ENCODE data around the gene MBD3L2B. TPM values are rescaled to one million over a fixed set of nuclear protein-coding genes. Genes with fewer than 3 reads are reported as not detected.

The MBD3L2B gene
- total and polyA plus RNA-seq, 9 of the 15 experiments (the other 6 are each of a cell fraction or from before 2014, with no cell fraction given) = not detected

- no peak for TF ChIP-seq MCM3 (IDR thresholded peaks at IDR 0.05)
- no peak for TF ChIP-seq CEBPG (CRISPR knock-in tag; IDR thresholded peaks at IDR 0.05)
- no peak for TF ChIP-seq CEBPG (tag; conservative IDR thresholded peaks at IDR 0.05 in 1 of 2, IDR thresholded peaks at IDR 0.05 in 1 of 2)
- TF ChIP-seq ZNF740 (CRISPR knock-in tag; IDR thresholded peaks at IDR 0.05) = no peak
- TF ChIP-seq ZNF740 (tag; IDR thresholded peaks at IDR 0.05) = no peak
- no peak for TF ChIP-seq RFX1 (IDR thresholded peaks at IDR 0.05)
- TF ChIP-seq PHF21A (IDR thresholded peaks at IDR 0.05; ENCODE audit: borderline replicate concordance, low read depth) = no peak
- TF ChIP-seq ESRRB (CRISPR knock-in tag; IDR thresholded peaks at IDR 0.05; ENCODE audit: borderline replicate concordance) = no peak
- TF ChIP-seq ZFP30 (CRISPR knock-in tag; IDR thresholded peaks at IDR 0.05; ENCODE audit: borderline replicate concordance) = no peak
- no peak for TF ChIP-seq KHSRP (IDR thresholded peaks at IDR 0.05)
- TF ChIP-seq POLR2G (IDR thresholded peaks at IDR 0.05; ENCODE audit: low read depth, low read length) = peak; percentile 92
- no peak for TF ChIP-seq ZNF197 (CRISPR knock-in tag; IDR thresholded peaks at IDR 0.05; ENCODE audit: low read depth)
- TF ChIP-seq, protein P1, sequence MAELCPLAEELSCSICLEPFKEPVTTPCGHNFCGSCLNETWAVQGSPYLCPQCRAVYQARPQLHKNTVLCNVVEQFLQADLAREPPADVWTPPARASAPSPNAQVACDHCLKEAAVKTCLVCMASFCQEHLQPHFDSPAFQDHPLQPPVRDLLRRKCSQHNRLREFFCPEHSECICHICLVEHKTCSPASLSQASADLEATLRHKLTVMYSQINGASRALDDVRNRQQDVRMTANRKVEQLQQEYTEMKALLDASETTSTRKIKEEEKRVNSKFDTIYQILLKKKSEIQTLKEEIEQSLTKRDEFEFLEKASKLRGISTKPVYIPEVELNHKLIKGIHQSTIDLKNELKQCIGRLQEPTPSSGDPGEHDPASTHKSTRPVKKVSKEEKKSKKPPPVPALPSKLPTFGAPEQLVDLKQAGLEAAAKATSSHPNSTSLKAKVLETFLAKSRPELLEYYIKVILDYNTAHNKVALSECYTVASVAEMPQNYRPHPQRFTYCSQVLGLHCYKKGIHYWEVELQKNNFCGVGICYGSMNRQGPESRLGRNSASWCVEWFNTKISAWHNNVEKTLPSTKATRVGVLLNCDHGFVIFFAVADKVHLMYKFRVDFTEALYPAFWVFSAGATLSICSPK (IDR thresholded peaks at IDR 0.05; ENCODE audit: borderline replicate concordance) = no peak
- TF ChIP-seq GATAD2B (IDR thresholded peaks at IDR 0.05; ENCODE audit: borderline replicate concordance) = no peak
- TF ChIP-seq ZNF263 (CRISPR knock-in tag; IDR thresholded peaks at IDR 0.05; ENCODE audit: borderline replicate concordance) = no peak
- no peak for TF ChIP-seq ZNF408 (CRISPR knock-in tag; IDR thresholded peaks at IDR 0.05; ENCODE audit: low read depth)
- TF ChIP-seq SRSF9 (IDR thresholded peaks at IDR 0.05; ENCODE audit: borderline replicate concordance, low read depth, low read length) = no peak
- TF ChIP-seq TAF9B (IDR thresholded peaks at IDR 0.05; ENCODE audit: partially characterized antibody) = peak; percentile 58
- peak; percentile 89 for TF ChIP-seq PKNOX1 (IDR thresholded peaks at IDR 0.05)
- TF ChIP-seq, protein P2, sequence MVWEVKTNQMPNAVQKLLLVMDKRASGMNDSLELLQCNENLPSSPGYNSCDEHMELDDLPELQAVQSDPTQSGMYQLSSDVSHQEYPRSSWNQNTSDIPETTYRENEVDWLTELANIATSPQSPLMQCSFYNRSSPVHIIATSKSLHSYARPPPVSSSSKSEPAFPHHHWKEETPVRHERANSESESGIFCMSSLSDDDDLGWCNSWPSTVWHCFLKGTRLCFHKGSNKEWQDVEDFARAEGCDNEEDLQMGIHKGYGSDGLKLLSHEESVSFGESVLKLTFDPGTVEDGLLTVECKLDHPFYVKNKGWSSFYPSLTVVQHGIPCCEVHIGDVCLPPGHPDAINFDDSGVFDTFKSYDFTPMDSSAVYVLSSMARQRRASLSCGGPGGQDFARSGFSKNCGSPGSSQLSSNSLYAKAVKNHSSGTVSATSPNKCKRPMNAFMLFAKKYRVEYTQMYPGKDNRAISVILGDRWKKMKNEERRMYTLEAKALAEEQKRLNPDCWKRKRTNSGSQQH (CRISPR knock-in tag; IDR thresholded peaks at IDR 0.05) = no peak
- TF ChIP-seq SMARCB1 (IDR thresholded peaks at IDR 0.05; ENCODE audit: insufficient read length, low read depth) = no peak
- TF ChIP-seq, protein P3, sequence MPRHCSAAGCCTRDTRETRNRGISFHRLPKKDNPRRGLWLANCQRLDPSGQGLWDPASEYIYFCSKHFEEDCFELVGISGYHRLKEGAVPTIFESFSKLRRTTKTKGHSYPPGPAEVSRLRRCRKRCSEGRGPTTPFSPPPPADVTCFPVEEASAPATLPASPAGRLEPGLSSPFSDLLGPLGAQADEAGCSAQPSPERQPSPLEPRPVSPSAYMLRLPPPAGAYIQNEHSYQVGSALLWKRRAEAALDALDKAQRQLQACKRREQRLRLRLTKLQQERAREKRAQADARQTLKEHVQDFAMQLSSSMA (CRISPR knock-in tag; IDR thresholded peaks at IDR 0.05) = no peak
Observed at GRCh38 chr19:7069042-7069903, 48.0 kb upstream of the MBD3L2B start, which contains the start of gene ZNF557 (continued).
